Embryonic facial prominence (tissue), 1 donor: ENCODE results near the gene DPM2.

Experiments
- DNase-seq: peaks from one replicate; pipeline ENCODE4 v3.0.0-alpha.2; 2016; ENCODE audit errors: extremely low spot score

The DPM2 gene

GRCh38 chr9:127955294-127956015 lies 17.8 kb upstream of the DPM2 start:
- no peak for DNase-seq

- DNase-seq: no peak
Measured at GRCh38 chr9:127954831-127955293, 17.2 kb upstream of the DPM2 start.

DNA sequence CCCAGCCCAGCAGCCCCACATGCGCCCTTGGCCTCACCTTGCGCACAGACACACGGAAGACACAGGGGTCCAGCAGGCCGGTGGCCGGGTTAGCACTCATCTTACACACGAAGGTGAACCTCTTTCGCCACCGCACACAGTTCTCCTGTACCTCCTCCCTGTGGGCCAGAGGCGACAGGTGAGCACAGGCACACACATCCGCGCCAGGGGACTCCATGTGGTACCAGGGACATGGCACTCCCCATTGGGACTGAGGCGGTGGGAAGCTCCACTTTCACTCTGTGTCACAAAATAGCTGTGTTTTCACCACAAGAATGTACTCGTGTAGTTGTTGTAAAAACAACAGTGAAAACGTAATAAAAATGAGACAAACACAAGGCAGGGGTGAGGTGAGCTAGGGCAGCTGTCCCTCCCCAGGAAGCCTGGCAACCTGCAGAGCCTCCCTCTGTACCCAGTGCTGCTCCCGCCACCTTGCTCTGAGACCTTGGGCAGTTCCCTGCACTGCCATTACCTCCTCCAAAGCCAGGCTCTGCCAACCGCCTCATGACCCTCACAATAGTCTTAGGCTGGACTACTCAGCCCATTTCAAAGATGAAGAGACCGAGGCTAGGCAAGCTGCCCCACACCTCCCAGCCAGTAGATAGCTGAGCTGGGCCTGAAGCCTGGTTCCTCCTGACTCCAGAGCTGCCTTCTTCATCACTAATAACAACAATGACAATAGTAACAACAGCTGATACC lies 16.3 kb upstream of the DPM2 start:
- no peak for DNase-seq

DNA sequence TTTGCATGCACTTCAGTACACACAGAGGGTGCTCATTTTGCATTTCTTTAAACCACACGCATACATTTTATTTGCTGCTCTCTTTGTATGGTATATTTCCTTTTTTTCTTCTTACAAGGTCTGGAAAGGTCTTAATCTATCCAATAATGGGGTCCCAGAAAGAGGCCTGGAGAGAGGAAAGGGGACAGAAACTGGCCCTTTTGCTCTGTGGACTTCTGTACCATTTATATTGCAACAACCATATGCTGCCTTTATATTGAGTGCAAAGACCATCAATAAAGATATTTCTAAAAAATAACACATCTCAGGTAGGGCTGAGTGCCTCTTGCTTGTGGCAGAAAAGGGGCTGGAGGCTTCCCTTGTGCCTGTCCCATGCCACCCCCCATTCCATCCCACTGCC lies 15.5 kb upstream of the DPM2 start:
- no peak for DNase-seq

- no peak for DNase-seq
Measured at GRCh38 chr9:127950513-127951289, 13.0 kb upstream of the DPM2 start.

DNA sequence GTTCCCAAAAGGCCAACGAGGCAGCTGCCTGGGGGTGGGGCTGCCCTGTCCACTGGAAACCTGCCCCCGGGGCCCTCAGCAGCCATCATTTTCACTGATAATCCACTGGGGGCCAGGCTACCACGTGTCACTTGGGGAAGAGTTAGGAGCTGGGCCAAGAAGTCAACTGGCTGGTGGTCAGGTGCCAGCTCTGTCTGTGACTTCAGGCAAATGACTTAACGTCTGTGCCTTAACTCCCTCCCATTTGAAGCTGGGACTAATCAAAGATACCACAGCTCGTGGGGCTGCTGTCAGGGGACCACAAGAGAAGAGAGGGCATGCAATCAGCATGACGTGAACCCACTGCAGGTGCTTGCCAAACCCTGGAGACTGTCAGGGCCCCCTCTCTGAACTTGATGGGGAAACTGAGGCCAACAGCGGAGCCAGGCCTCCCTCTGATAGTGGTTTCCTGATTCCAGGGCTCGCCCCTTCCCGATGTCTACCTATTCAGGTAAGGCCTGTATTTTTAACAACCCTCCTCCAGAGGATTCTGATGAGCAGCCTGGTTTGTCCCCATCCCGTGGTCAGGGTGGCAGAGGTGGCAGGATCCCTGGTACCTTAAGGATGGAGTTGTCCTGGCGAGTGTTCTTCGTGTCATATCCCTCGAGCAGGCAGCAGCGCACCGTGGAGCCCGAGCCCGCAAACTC lies 12.3 kb upstream of the DPM2 start:
- no peak for DNase-seq

- no peak for DNase-seq
Measured at GRCh38 chr9:127947841-127948710, 10.4 kb upstream of the DPM2 start.

GRCh38 chr9:127946728-127947127 lies 9.1 kb upstream of the DPM2 start:
- DNase-seq: no peak

- no peak for DNase-seq
Measured at GRCh38 chr9:127945942-127946341, 8.3 kb upstream of the DPM2 start.

DNA sequence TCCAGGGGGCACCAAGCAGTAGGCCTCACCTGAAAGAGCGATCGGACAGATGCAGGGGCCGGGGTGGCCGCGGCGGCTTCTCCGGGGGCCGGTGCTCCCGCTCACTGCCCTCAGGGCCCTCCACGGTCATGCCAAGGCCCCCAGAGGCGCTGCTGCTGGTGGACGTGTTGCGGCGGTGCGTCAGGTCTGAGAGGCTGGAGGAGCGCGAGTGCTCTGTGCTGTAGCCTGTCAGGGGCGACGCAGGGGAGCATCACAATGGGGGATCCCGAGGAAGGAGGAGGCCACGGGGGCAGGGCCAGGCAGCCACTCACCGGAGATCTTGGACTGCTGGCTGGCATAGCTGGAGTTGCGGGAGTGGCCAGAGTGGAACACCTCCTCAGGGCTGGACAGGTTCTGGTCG lies 7.7 kb upstream of the DPM2 start:
- no peak for DNase-seq

DNA sequence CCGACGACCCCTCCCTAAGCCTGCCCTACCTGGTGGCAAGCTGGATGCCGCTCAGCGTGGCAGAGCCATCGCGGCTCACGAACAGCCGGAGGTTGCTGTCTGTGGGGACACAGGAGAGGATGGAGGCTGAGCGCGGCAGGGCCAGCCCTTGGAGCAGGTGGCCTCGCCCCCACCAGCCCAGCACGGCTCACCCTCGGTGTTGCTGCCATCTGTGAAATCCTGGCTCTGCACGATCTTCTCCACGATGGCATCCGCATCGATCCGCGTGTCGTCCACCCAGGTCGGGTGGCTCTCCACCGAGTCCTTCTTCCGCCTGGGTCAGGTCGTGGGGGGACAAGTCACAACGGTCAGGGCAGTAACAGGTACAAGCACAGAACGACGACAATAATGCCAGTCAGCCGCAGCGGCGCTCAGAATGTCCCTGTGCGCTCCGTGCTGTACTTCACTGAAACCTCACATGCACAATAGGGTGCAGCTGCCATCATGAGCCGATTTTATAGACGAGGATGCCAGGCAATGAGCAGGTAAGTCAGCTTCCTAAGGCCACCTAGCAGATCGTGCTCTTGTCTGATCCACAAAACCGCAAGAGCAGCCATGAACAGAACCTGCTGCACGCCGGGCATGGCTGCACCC lies 7.0 kb upstream of the DPM2 start:
- DNase-seq: no peak

DNA sequence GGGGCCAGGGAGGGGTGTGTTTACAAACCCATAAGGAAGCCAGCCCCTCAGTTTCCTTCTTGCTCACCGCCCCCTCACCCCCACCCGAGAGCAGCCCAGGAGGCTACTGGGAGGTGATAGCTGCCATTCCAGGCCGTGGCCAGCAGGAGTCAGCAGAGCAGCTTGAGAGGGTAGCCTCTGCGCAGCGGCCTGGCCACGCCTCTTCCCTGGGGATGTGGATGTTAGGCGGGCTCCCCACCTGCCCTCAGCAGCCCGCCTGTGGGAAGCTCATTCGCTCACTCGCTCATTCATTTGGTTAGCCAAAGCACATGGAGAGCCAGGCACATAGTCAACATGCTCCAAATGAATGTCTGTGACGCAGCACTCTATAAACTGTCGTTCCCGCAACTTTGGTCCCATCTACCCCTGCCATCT lies 6.1 kb upstream of the DPM2 start:
- no peak for DNase-seq

GRCh38 chr9:127943011-127943662 lies 5.5 kb upstream of the DPM2 start:
- DNase-seq: no peak

- DNase-seq: no peak
Measured at GRCh38 chr9:127942216-127943010, 4.8 kb upstream of the DPM2 start.

- DNase-seq: no peak
Measured at GRCh38 chr9:127941961-127942215, 4.2 kb upstream of the DPM2 start.

- DNase-seq: no peak
Measured at GRCh38 chr9:127941062-127941960, 3.7 kb upstream of the DPM2 start.

GRCh38 chr9:127940593-127940992 lies 2.9 kb upstream of the DPM2 start:
- DNase-seq: no peak

DNA sequence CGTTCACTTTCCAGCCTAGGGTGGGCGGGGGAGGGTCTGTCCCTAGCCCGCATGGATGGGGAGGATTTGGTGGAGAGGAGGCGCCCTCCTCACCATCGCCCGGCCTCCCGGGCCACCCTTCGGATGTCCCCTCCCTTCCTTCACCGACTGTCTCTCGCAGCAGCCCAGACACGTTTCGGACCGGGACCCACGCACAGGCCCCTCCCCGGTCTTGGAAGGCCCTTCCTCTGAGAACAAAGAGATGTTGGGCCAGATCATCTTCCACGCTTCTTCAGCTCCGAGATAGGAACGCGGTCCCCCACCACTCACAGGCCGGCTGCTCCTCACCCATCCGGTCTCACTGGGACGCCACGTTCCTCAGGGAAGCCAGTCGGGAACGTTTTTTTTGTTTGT lies 640 bp upstream of the DPM2 start:
- DNase-seq: no peak

DNA sequence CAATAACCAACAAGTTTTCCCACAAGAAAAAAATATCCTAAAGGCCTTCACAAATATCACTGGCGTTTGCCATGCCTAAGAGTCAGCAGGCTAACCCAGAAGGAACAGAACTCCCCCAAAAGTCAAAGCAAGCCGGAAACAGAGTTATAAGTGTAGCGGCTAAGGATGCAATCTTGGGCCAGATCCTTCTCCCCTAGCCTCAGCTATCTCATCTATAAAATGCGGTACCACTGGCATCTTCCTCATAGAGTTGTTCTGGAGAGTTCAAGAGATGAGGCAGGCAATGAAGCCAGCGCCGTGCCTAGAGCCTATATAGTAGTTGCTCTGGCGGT lies 632 bp downstream of the DPM2 start:
- DNase-seq: no peak
